ENCODE measurements around the gene KAZN. TPM values are rescaled to one million over a fixed set of nuclear protein-coding genes. Genes with fewer than 3 reads are reported as not detected.
A peak's percentile ranks its signal among the peaks of the same experiment; 100 is the strongest.

Gene KAZN
- polyA plus RNA-seq, 1 donor from 2014 or later, result 20.6 TPM

DNA sequence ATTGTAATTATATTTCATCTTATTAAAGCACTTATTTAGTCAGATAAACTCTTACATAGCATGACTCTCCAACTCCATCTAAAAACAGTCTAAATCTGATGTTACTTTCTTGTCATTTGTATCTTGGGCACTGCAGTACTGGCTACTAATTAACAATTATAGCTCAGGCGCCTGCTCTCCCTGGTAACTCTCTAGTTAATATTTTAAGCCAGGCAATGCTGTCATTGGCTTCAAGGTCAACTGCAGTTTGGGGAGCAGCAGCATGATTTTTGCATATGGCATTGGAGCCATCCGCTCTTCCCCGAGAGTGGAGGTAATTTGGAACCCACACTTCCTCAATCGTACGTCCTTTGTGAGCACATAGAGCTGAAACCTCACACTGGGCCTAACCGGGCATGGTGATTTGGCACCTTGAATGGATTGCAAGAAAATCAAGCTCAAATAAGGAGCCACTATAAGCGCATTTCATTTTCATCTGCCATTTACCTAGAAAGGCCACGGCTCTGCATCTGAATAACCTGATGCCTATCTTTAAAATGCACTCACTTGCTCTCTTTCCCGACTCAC is 187.7 kb downstream of the KAZN start:
- no peaks in the 10 kb centered on the region for H3K27me3 ChIP-seq (ENCODE audit: insufficient read depth, low read depth, low read length)
- no peaks in the 10 kb centered on the region for H3K9me3 ChIP-seq (ENCODE audit: low read length)
- no peaks in the 10 kb centered on the region for H3K79me2 ChIP-seq (replicated peaks; ENCODE audit: insufficient read depth, low read length)
- H3K9ac ChIP-seq (ENCODE audit: low read length), result no peak overlapping the region
- no peak overlapping the region for H3K27ac ChIP-seq (ENCODE audit: low read length)
- TF ChIP-seq TAF1 (IDR thresholded peaks at IDR 0.05; ENCODE audit: low read depth) (no peak), SMC3 (conservative IDR thresholded peaks at IDR 0.05; ENCODE audit: poor library complexity) (no peak), RAD21 (conservative IDR thresholded peaks at IDR 0.05) (no peak), CTCF (IDR thresholded peaks at IDR 0.05; ENCODE audit: poor library complexity, severe bottlenecking) (no peak), MXI1 (conservative IDR thresholded peaks at IDR 0.05; ENCODE audit: poor library complexity, severe bottlenecking) (no peak)
- no peaks in the 10 kb centered on the region for H4K20me1 ChIP-seq (ENCODE audit: insufficient read depth)
- H3K36me3 ChIP-seq (ENCODE audit: insufficient read depth, low read length), result no peaks in the 10 kb centered on the region
- H3K4me2 ChIP-seq (ENCODE audit: low read length), result no peak overlapping the region
- no peak overlapping the region for H3K4me3 ChIP-seq (ENCODE audit: low read length)
- H2AFZ ChIP-seq (ENCODE audit: low read depth, low read length), result no peak overlapping the region
- no peaks in the 10 kb centered on the region for H3F3A ChIP-seq (ENCODE audit: insufficient read depth, low read length, poor library complexity, severe bottlenecking)
- no peaks in the 10 kb centered on the region for H3K9me2 ChIP-seq (ENCODE audit: insufficient read depth, low read length)

DNA sequence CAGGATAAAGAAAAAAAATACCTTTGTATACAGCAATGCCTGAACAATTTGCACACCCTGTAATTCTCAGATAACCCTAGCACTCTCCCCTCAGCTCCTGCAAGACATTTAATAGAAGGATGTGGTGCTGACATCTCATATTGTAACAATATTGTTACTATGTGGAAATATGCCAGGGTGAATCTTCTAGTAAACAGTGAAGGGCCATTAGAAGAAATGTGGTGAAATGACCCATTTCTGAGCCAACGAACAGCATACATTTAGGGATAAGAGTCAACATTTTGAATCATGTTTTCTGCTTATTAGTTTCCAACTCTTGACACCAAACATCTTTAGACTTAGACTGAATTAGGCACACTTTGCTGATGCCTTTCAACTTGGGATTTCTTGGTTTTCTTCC is 188.2 kb downstream of the KAZN start:
- H3K4me2 ChIP-seq (ENCODE audit: low read length), result no peak overlapping the region
- TF ChIP-seq POLR2AphosphoS5 (IDR thresholded peaks at IDR 0.05) (peak; percentile 39), CTCF (IDR thresholded peaks at IDR 0.05; ENCODE audit: poor library complexity, severe bottlenecking) (no peak), RAD21 (conservative IDR thresholded peaks at IDR 0.05) (no peak), REST (IDR thresholded peaks at IDR 0.05; ENCODE audit: borderline replicate concordance) (no peak), SMC3 (conservative IDR thresholded peaks at IDR 0.05; ENCODE audit: poor library complexity) (no peak), MXI1 (conservative IDR thresholded peaks at IDR 0.05; ENCODE audit: poor library complexity, severe bottlenecking) (no peak), TAF1 (IDR thresholded peaks at IDR 0.05; ENCODE audit: low read depth) (no peak), EP300 (conservative IDR thresholded peaks at IDR 0.05; ENCODE audit: poor library complexity, severe bottlenecking) (no peak), EZH2 (IDR thresholded peaks at IDR 0.05; ENCODE audit: borderline replicate concordance, insufficient read depth, low read length, poor library complexity, severe bottlenecking) (no peak)
- H3K27me3 ChIP-seq (ENCODE audit: insufficient read depth, low read depth, low read length), result no peaks in the 10 kb centered on the region
- H2AFZ ChIP-seq (ENCODE audit: low read depth, low read length), result no peak overlapping the region
- H3K79me2 ChIP-seq (replicated peaks; ENCODE audit: insufficient read depth, low read length), result no peaks in the 10 kb centered on the region
- no peaks in the 10 kb centered on the region for H3K36me3 ChIP-seq (ENCODE audit: insufficient read depth, low read length)
- no peaks in the 10 kb centered on the region for H3K9me2 ChIP-seq (ENCODE audit: insufficient read depth, low read length)
- H3K9me3 ChIP-seq (ENCODE audit: low read length), result no peaks in the 10 kb centered on the region
- H4K20me1 ChIP-seq (ENCODE audit: insufficient read depth), result no peaks in the 10 kb centered on the region
- no peak overlapping the region for H3K9ac ChIP-seq (ENCODE audit: low read length)
- H3K27ac ChIP-seq (ENCODE audit: low read length), result no peak overlapping the region
- H3F3A ChIP-seq (ENCODE audit: insufficient read depth, low read length, poor library complexity, severe bottlenecking), result no peaks in the 10 kb centered on the region
- H3K4me3 ChIP-seq (ENCODE audit: low read length), result no peak overlapping the region
